BJ (cell line): ENCODE data around the gene LRMDA. TPM values are rescaled to one million over a fixed set of nuclear protein-coding genes. Genes with fewer than 3 reads are reported as not detected.

Experiments used
- CTCF ChIA-PET: fragments of 350-600 bp; formaldehyde crosslinking; extraction: SDS; loops from one replicate; lab custom pipeline; 2021; ENCODE audit warnings: antibody characterized with exemption, inconsistent platforms; lab: Yijun Ruan, JAX
- POLR2A ChIA-PET: fragments of 300-600 bp; sonication (Branson Sonifier 250); formaldehyde crosslinking; extraction: SDS; loops from one replicate; lab custom pipeline; 2021; ENCODE audit warnings: antibody characterized with exemption; lab: Charles Lee
- DNase-seq: peaks from one replicate; pipeline ENCODE4 v3.0.0-alpha.2; 2011; ENCODE audit warnings: low read depth
- H3K27me3 ChIP-seq: 2 replicates; pipeline ENCODE4 v1.6.0; 2011; ENCODE audit warnings: low read length; ENCODE audit not compliant: control insufficient read depth, insufficient read depth
- H3K36me3 ChIP-seq: 2 replicates; pipeline ENCODE4 v1.5.1; 2011; ENCODE audit warnings: low read length; ENCODE audit not compliant: control insufficient read depth, insufficient read depth
- H3K4me3 ChIP-seq: 2 replicates; pipeline ENCODE4 v1.5.1; 2011; ENCODE audit warnings: low read depth, mild to moderate bottlenecking, control low read depth, low read length
- polyA plus RNA-seq: library from polyadenylated mRNA; depleted of rRNA; stranded (reverse); fragments of >200 nt; gene quantifications from 2 replicates; pipeline ENCODE4 v1.2.3, GENCODE V29; 2011
- TF ChIP-seq, protein P1 (sequence below): IDR thresholded peaks from 2 replicates; pipeline ENCODE4 v1.5.1; 2011; ENCODE audit warnings: low read depth, mild to moderate bottlenecking, control low read depth, inconsistent platforms, low read length, moderate library complexity; ENCODE audit not compliant: insufficient read depth

Gene LRMDA
- polyA plus RNA-seq, 1 experiment, result not detected

DNA sequence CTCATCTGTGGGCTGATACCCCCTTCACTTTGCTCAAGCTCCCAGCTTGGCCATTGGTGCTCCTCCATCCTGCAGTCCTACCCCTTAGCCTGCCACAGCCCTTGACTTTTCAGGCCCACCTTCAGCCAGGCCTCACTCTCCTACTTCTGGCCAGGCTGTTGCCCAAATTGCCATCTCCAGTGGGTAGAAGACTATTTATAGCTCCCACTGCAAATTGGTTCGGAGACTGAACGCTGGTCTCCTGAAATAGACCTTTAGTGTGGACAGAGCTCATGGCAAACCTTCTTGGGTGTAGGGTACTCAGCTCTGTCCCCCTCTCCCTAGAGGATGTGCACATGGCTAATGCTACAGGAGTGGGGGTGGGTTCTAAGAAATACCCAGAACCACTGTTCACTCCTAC lies 697.8 kb downstream of the LRMDA start:
- CTCF ChIA-PET, result no interaction called here
- no peaks in the 10 kb centered on the region for H3K36me3 ChIP-seq
- TF ChIP-seq, protein P1, sequence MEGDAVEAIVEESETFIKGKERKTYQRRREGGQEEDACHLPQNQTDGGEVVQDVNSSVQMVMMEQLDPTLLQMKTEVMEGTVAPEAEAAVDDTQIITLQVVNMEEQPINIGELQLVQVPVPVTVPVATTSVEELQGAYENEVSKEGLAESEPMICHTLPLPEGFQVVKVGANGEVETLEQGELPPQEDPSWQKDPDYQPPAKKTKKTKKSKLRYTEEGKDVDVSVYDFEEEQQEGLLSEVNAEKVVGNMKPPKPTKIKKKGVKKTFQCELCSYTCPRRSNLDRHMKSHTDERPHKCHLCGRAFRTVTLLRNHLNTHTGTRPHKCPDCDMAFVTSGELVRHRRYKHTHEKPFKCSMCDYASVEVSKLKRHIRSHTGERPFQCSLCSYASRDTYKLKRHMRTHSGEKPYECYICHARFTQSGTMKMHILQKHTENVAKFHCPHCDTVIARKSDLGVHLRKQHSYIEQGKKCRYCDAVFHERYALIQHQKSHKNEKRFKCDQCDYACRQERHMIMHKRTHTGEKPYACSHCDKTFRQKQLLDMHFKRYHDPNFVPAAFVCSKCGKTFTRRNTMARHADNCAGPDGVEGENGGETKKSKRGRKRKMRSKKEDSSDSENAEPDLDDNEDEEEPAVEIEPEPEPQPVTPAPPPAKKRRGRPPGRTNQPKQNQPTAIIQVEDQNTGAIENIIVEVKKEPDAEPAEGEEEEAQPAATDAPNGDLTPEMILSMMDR, result no peak
- POLR2A ChIA-PET, result no interaction called here
- H3K4me3 ChIP-seq, result no peak overlapping the region
- no peaks in the 10 kb centered on the region; the same call in 1 of the 2 replicates for H3K27me3 ChIP-seq
- no peak for DNase-seq

DNA sequence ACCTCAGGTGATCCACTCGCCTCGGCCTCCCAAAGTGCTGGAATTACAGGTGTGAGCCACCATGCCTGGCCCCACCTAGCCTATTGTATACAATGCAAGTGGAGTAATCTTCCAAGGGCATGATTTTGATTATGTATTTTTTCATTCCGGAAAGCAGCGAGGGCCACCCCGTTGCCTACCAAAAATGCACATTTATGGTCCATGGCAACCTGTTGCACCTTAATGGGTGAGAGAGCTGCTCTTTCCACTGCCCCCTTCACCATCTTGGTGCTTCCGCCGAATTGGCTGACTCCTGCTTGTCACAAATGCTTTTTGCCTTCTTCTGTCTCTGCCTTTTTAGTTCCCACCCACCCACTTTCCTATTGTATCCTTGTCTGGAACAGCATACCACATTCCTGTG lies 699.5 kb downstream of the LRMDA start:
- H3K27me3 ChIP-seq, result no peaks in the 10 kb centered on the region; the same call in 1 of the 2 replicates
- no peak overlapping the region for H3K4me3 ChIP-seq
- DNase-seq, result no peak
- ChIA-PET CTCF (no interaction called here), POLR2A (no interaction called here)
- TF ChIP-seq, protein P1, result no peak
- H3K36me3 ChIP-seq, result no peaks in the 10 kb centered on the region

DNA sequence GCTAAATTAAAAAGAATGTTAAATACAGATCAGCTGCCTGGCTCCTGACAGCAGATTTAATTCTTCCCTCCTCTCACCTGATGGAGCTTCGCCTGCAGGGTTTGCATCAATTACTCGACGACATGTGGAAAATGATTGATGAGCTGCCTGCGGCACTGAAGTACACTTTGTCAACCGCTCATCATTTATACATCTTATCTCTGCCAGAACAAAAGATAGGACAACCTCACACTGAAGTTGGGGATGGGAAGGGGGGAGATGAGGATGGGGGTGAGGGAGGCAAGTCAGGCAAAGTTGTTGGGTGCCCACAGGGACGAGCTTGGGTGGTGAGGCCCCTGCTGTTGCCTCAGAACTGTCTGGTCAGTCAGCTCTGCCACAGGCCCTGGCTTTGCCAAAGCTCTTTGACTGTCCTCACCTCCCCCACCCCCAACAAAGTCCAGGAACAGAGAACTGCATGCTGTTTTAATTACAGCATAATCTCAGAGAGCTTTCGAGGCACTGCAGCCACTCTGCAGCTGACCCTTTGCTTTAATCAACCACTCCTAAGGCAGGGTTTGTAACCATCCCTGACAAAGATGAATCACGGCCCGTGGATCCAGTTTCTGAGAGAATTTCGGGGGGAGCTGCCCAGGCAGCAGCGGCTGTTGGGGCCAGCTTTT lies 702.3 kb downstream of the LRMDA start:
- no peak for DNase-seq
- CTCF ChIA-PET, result interaction anchor here (0.6 kb wide), 1 partner anchor 170 kb away, joined by 6 read pairs; no protein-coding TSS in a partner anchor
- TF ChIP-seq, protein P1, result no peak

DNA sequence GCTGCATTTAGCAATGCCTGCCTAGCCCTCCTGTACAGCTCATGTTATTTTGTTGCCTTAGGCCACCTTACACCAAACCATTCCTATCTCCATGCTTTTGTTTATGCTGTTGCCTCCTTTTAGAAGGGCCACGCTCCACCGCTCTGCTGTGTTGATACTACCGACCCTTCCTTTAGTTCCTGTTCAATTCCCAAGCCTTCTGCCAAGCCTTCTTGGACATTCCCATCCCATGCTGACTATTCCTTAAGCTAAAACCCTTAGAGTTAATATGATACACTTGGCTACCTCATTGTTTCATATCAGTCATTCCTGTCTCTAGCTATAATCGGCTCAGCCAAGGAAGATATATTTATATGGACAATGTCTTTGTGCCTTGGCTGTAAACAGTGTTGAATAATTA lies 705.5 kb downstream of the LRMDA start:
- no peak for DNase-seq
- POLR2A ChIA-PET, result no interaction called here

More for the DNA sequence above, 702.3 kb downstream of the LRMDA start:
- POLR2A ChIA-PET, result no interaction called here
- Histone ChIP-seq H3K27me3 (no peaks in the 10 kb centered on the region), H3K36me3 (no peaks in the 10 kb centered on the region), H3K4me3 (no peak overlapping the region)

DNA sequence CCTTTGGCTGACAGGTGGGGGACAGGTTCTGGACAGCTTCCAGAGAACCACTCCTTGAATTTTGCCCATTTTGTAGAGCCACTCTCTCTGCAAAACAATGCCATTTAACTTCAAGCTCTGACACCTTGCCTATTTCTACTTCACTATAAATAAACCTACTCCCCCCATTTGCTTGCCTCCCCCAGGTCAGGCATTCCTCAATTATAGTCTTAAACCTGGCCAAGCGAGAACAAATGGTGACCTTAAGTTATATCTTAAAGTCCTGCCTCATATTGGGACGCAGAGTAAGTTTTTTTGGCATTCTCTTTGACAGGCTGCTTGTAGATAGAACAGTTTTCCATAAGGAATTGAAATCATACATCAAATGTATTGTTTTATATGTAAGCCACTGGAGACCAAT lies 706.9 kb downstream of the LRMDA start:
- H3K27me3 ChIP-seq, result peaks cover 2% of the 10 kb centered on the region; the same call in 1 of the 2 replicates
- H3K36me3 ChIP-seq, result no peaks in the 10 kb centered on the region
- CTCF ChIA-PET, result interaction anchor here (0.7 kb wide), 1 partner anchor 124 kb away, joined by 3 read pairs; no protein-coding TSS in a partner anchor
- POLR2A ChIA-PET, result no interaction called here
- DNase-seq, result no peak
- no peak overlapping the region for H3K4me3 ChIP-seq
- TF ChIP-seq, protein P1, result no peak

More for the DNA sequence above, 705.5 kb downstream of the LRMDA start:
- Histone ChIP-seq H3K36me3 (no peaks in the 10 kb centered on the region), H3K4me3 (no peak overlapping the region), H3K27me3 (peaks cover 2% of the 10 kb centered on the region; the same call in 1 of the 2 replicates)
- CTCF ChIA-PET, result no interaction called here
- TF ChIP-seq, protein P1, result no peak
